ENCODE measurements around the gene PPP6R3.
"Not testable (repeated sequence)": the region's sequence is repeated elsewhere in the genome, so short reads cannot be mapped to it uniquely, and the experiment has no call there.

GRCh38 chr11:68447914-68448313, 12.6 kb upstream of the PPP6R3 start:
- TF ChIP-seq CTCF, POLR2A (IDR thresholded peaks at IDR 0.05): not testable (repeated sequence)
